ENCODE data around the gene SMCHD1. TPM values are rescaled to one million over a fixed set of nuclear protein-coding genes. Genes with fewer than 3 reads are reported as not detected.
"Not testable (repeated sequence)": the region's sequence is repeated elsewhere in the genome, so short reads cannot be mapped to it uniquely, and the experiment has no call there.

The SMCHD1 gene
- total RNA-seq, 8 experiments from 2014 or later, result 44.4 to 238 (median 61.6) TPM

GRCh38 chr18:2845172-2845571, 189.6 kb downstream of the SMCHD1 start:
- 60 to 100% (median 75%) methylated on average over 1 to 4 of the region's 4 CpGs for WGBS, 10 experiments
- ATAC-seq (replicated peaks in 6 of 8), result no peak
- H3K27ac ChIP-seq, result no peak overlapping the region

GRCh38 chr18:2846636-2847316, 191.2 kb downstream of the SMCHD1 start, which contains the start of gene EMILIN2:
EMILIN2 (plus strand) TSS chr18:2847006; CDS start chr18:2847189, 183 bp downstream.
- Histone ChIP-seq H3K4me1 (replicated peaks in 1 of 2) (peaks cover 0 to 2% of the 10 kb centered on the region in 2 donors), H3K27ac (no peak within 1 kb of the TSS), H3K4me3 (peak within 1 kb of the TSS; percentile 10 to 32 (median 26))
- in situ Hi-C loops (cut with MboI; ENCODE audit: low pct_unique_long_range_greater_than_20kb in 2 of 9, low sequenced_read_pairs in 9 of 9, unreplicated experiment in 9 of 9), result no loop called here
- 0% methylated on average over 2 to 8 of the region's 80 CpGs; no CpG with 5 or more reads in 8 of the 10 experiments for WGBS, 10 experiments
- ATAC-seq (replicated peaks in 6 of 8), result peak; percentile 54 to 76 (median 70)

More at GRCh38 chr18:2845172-2845571, 189.6 kb downstream of the SMCHD1 start:
- peaks cover 0 to 2% of the 10 kb centered on the region in 2 donors for H3K4me1 ChIP-seq (replicated peaks in 1 of 2)
- no peak overlapping the region for H3K4me3 ChIP-seq
- in situ Hi-C loops (cut with MboI; ENCODE audit: low pct_unique_long_range_greater_than_20kb in 2 of 9, low sequenced_read_pairs in 9 of 9, unreplicated experiment in 9 of 9), result no loop called here

GRCh38 chr18:2847317-2848246, 192.1 kb downstream of the SMCHD1 start:
- peak; percentile 46 to 66 (median 60) for ATAC-seq (replicated peaks in 6 of 8)
- Histone ChIP-seq H3K4me3 (peak overlapping the region; percentile 10 to 32 (median 26)), H3K27ac (no peak overlapping the region), H3K4me1 (replicated peaks in 1 of 2) (peaks cover 0 to 2% of the 10 kb centered on the region in 2 donors)
- WGBS, 10 experiments, result 0% methylated on average over 1 of the region's 80 CpGs; no CpG with 5 or more reads in 9 of the 10 experiments
- in situ Hi-C loops (cut with MboI; ENCODE audit: low pct_unique_long_range_greater_than_20kb in 2 of 9, low sequenced_read_pairs in 9 of 9, unreplicated experiment in 9 of 9), result no loop called here

DNA sequence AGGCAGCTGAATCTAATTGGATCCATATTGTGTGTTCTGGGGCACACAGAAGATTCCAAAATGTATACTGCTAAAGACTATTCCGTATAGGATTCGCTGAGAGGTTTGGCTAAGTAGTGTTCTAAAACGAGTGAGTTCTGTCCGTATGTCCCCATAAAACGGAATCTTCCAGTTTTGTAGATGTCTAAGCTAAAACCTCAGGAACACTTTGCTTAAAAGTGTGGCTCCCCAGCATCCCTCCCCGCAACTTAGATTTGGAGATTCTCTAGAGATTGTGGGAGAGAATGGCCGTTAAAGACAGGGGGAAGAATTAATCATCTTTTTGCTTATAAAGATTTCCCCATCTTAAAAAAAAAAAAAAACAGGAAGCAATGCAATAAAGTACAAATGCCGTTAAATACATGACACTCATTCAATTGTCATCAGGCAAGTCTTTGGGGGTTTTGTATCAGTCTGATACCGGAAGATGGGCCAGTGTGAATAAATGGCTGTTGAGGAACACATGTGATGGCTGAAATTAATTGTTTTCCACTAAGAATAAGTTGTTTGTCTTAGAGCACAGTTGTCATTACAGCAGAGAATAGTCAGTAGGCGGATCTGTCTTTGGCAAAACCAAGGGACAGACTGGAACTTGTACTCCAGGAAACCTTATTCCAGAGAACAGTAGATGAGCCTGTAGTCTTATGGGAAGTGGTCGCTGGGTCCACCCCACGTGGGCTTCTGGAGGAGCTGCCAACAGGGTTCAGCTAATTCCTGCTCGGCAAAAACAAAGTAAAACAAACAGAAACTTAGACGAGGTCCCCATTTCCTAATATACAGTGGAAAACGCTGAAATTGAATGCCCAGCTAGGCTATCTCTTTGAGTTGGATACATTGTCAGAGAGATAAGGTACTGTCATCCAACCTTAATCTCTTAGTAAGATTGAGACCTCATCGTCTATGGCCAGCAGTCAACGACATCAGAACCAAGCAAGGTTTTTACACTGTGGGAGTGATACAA, 193.0 kb downstream of the SMCHD1 start:
- peaks cover 0 to 2% of the 10 kb centered on the region in 2 donors for H3K4me1 ChIP-seq (replicated peaks in 1 of 2)
- in situ Hi-C loops (cut with MboI; ENCODE audit: low pct_unique_long_range_greater_than_20kb in 2 of 9, low sequenced_read_pairs in 9 of 9, unreplicated experiment in 9 of 9), result no loop called here
- ATAC-seq (replicated peaks in 6 of 8), result no peak
- 4 to 67% (median 42%) methylated on average over 2 to 15 of the region's 17 CpGs for WGBS, 10 experiments
- H3K4me3 ChIP-seq, result no peak overlapping the region
- no peak overlapping the region for H3K27ac ChIP-seq

- no peak for ATAC-seq (replicated peaks in 6 of 8)
- Histone ChIP-seq H3K27ac (no peak overlapping the region), H3K4me3 (no peak overlapping the region), H3K4me1 (replicated peaks in 1 of 2) (peaks cover 0 to 2% of the 10 kb centered on the region in 2 donors)
- in situ Hi-C loops (cut with MboI; ENCODE audit: low pct_unique_long_range_greater_than_20kb in 2 of 9, low sequenced_read_pairs in 9 of 9, unreplicated experiment in 9 of 9), result no loop called here
- 80 to 100% (median 93%) methylated on average over 1 to 2 of the region's 2 CpGs; no CpG with 5 or more reads in 2 of the 10 experiments for WGBS, 10 experiments
These were observed 195.3 kb downstream of the SMCHD1 start for GRCh38 chr18:2850816-2851215.

- Histone ChIP-seq H3K4me3 (no peak overlapping the region), H3K27ac (no peak overlapping the region), H3K4me1 (replicated peaks in 1 of 2) (peaks cover 0 to 3% of the 10 kb centered on the region in 2 donors)
- no peak for ATAC-seq (replicated peaks in 6 of 8)
- in situ Hi-C loops (cut with MboI; ENCODE audit: low pct_unique_long_range_greater_than_20kb in 2 of 9, low sequenced_read_pairs in 9 of 9, unreplicated experiment in 9 of 9), result no loop called here
- 60 to 100% (median 88%) methylated on average over 1 to 8 of the region's 8 CpGs; no CpG with 5 or more reads in 1 of the 10 experiments for WGBS, 10 experiments
These were observed 196.2 kb downstream of the SMCHD1 start for GRCh38 chr18:2851771-2852170.

DNA sequence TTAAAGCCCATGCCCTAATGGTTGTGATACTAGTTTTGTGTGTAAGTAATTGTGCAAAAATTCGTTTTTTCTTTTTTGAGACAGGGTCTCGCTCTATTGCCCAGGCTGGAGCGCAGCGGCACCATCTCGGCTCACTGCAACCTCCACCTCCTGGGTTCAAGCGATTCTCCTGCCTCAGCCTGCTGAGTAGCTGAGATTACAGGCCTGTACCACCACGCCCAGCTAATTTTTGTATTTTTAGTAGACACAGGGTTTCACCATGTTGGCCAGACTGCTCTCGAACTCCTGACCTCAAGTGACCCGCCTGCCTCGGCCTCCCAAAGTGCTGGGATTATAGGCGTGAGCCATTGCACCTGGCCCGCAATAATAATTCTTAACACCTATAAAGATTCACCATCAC, 196.9 kb downstream of the SMCHD1 start:
- 62 to 100% (median 80%) methylated on average over 2 to 11 of the region's 12 CpGs for WGBS, 10 experiments
- ATAC-seq (replicated peaks in 6 of 8); H3K4me3 ChIP-seq; H3K27ac ChIP-seq; H3K4me1 ChIP-seq (replicated peaks in 1 of 2); in situ Hi-C loops (cut with MboI; ENCODE audit: low pct_unique_long_range_greater_than_20kb in 2 of 9, low sequenced_read_pairs in 9 of 9, unreplicated experiment in 9 of 9): not testable (repeated sequence)

- WGBS, 10 experiments, result 57 to 100% (median 82%) methylated on average over 1 to 16 of the region's 18 CpGs; no CpG with 5 or more reads in 3 of the 10 experiments
- Histone ChIP-seq H3K4me3 (no peak overlapping the region), H3K4me1 (replicated peaks in 1 of 2) (peaks cover 0 to 5% of the 10 kb centered on the region in 2 donors), H3K27ac (no peak overlapping the region)
- no peak for ATAC-seq (replicated peaks in 6 of 8)
- in situ Hi-C loops (cut with MboI; ENCODE audit: low pct_unique_long_range_greater_than_20kb in 2 of 9, low sequenced_read_pairs in 9 of 9, unreplicated experiment in 9 of 9), result no loop called here
These were observed 197.8 kb downstream of the SMCHD1 start for GRCh38 chr18:2853173-2853925.

DNA sequence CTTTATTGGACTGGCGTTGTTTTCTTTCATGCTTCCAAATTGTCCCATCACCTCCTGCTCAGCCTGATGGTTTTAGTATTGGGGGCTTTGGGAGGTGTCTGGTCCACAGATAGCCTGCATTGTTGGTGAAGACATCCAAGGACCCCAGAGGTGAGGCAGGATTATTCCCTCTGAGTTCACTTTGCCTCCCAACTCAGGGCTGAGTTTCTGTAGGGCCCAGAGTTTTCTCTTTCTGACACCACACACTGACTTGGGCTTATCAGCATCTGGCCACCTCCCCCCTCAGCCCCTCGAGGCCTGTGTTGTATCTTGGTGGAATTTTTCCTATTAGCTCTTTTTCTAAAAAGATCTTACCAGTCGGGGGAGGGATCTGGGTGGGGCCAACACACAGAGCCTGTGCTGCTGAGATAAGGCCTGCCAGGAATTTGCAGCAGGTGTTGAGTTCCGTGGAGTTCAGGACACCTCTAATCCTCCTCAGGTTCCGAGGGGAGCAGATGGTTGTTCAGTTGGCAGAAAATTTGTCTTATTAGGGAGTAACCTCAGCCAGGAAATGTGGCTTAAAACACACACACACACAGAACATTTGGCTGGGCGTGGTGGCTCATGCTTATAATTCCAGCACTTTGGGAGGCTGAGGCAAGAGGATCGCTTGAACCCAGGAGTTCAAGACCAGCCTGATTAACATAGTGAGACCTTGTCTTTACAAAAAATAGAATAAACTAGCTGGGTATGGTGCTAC, 198.6 kb downstream of the SMCHD1 start:
- in situ Hi-C loops (cut with MboI; ENCODE audit: low pct_unique_long_range_greater_than_20kb in 2 of 9, low sequenced_read_pairs in 9 of 9, unreplicated experiment in 9 of 9), result no loop called here
- no peak for ATAC-seq (replicated peaks in 6 of 8)
- 49 to 100% (median 67%) methylated on average over 1 to 4 of the region's 7 CpGs; no CpG with 5 or more reads in 4 of the 10 experiments for WGBS, 10 experiments
- Histone ChIP-seq H3K4me1 (replicated peaks in 1 of 2) (peaks cover 0 to 5% of the 10 kb centered on the region in 2 donors), H3K4me3 (no peak overlapping the region), H3K27ac (no peak overlapping the region)
